Transverse colon (tissue), 4 donors: ENCODE measurements around the gene TRAF3IP3. TPM values are rescaled to one million over a fixed set of nuclear protein-coding genes. Genes with fewer than 3 reads are reported as not detected.

Source experiments
- DNase-seq: peaks from one replicate; pipeline ENCODE4 v3.0.0-alpha.2; 2019
- H3K27ac ChIP-seq, 4 donors: fragments of 200-600 bp; sonication (generic); 2 replicates each; pipeline ENCODE4 v1.5.1; 2016 to 2018; ENCODE audit warnings: inconsistent platforms in 4 of 4
- H3K27me3 ChIP-seq: fragments of 200-600 bp; sonication (generic); 2 replicates; pipeline ENCODE4 v1.5.1; 2017; ENCODE audit warnings: inconsistent platforms
- H3K36me3 ChIP-seq, 4 donors: fragments of 200-600 bp; sonication (generic); 2 replicates each; pipeline ENCODE4 v1.5.1; 2017 to 2019; ENCODE audit warnings: inconsistent platforms in 4 of 4
- H3K4me1 ChIP-seq, 4 donors: fragments of 200-600 bp; sonication (generic); 2 replicates each; pipeline ENCODE4 v1.5.1; 2017 to 2020; ENCODE audit warnings: inconsistent platforms in 4 of 4
- H3K4me3 ChIP-seq, 4 donors: fragments of 200-600 bp; sonication (generic); 1 replicate in 1 of 4; 2 replicates in 3 of 4; pipeline versions ENCODE4 v1.5.1 to v1.6.1; 2017 to 2019; ENCODE audit warnings: inconsistent platforms in 4 of 4
- H3K9me3 ChIP-seq, 2 donors: fragments of 200-600 bp; sonication (generic); 2 replicates each; pipeline ENCODE4 v1.5.1; 2017 to 2019; ENCODE audit warnings: inconsistent platforms in 2 of 2
- EP300 ChIP-seq: sonication (generic); formaldehyde crosslinking; IDR thresholded peaks from one replicate; pipeline ENCODE4 v1.6.1; 2017; ENCODE audit warnings: antibody characterized with exemption, low read depth
- POLR2A ChIP-seq: fragments of 450-650 bp; IDR thresholded peaks from one replicate; pipeline ENCODE4 v1.6.1; 2016; ENCODE audit warnings: antibody characterized with exemption, mild to moderate bottlenecking, moderate library complexity
- POLR2AphosphoS5 ChIP-seq, 3 donors: sonication (generic); formaldehyde crosslinking; IDR thresholded peaks; one replicate each; pipeline ENCODE4 v1.6.1; 2016; ENCODE audit warnings: antibody characterized with exemption in 3 of 3
- WGBS, 2 donors: methylation state at CpG; one replicate each; pipeline ENCODE4 v1.1.5; 2018; ENCODE audit warnings: low coverage in 1 of 2; 5-methylcytosine and 5-hydroxymethylcytosine counted together
- in situ Hi-C, 4 donors: fragments of 200-750 bp; cut with MboI; loops; one replicate each; pipeline versions ENCODE4 v1.15.0 to v1.15.1; 2017; ENCODE audit warnings: low sequenced_read_pairs in 3 of 4, low pct_ligation_motif_present in 1 of 4, low pct_unique_long_range_greater_than_20kb in 1 of 4
- intact Hi-C: fragments of 100-400 bp; cut with DNase I; formaldehyde crosslinking; loops from one replicate; pipeline ENCODE4 v1.15.1; 2023; ENCODE audit warnings: low total_unique reads
- total RNA-seq, 4 donors: library from RNA; depleted of rRNA; stranded (reverse); fragments of >200 nt; gene quantifications; one replicate each; pipeline ENCODE4 v1.1.0, GENCODE V29; 2016
- TF ChIP-seq, protein P1 (sequence below), 5 experiments: fragments of 200-600 bp in 3 of 5; fragments of 450-650 bp in 2 of 5; sonication (generic) in 3 of 5; IDR thresholded peaks; 1 replicate in 2 of 5; 2 replicates in 3 of 5; pipeline ENCODE4 v1.5.1; 2016 to 2017; ENCODE audit warnings: antibody characterized with exemption in 5 of 5, inconsistent platforms in 3 of 5, mild to moderate bottlenecking in 2 of 5, moderate library complexity in 1 of 5

TRAF3IP3 gene
- total RNA-seq, 4 donors from 2014 or later = 2.3 to 17.6 (median 6.8) TPM

DNA sequence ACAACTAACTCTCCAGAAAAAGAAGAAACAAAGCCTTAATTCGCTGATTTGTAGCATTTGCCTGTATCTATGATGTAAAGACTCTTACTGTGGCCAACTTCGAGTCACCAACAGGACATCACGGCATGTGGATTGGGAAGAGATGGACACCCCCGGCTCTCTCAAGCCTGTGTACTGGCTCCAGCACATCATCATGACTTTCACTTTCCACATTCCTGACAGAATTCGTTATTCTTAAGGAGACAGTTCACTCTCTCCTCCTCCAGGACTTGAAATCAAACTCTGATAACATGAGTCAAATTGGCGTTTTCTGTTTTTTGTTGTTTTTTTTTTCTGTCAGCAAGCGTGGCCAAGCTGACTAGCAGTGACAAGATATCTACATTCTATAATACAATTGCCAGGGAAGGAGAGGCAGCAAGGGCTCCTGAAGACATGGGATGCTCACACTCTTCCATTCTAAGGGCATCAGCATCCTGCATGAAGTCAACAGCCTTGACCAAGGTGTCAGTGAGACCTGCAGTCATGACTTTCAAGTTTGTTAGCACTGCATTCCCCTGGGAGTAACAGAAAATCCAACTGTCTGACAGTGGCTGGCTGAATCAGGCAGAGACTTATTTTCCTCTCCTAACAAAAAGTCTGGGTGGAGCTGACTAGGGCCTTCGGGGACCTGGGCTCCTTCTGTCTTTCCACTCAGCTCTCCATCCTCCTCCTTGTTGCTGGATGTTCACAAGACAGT, 13.3 kb upstream of the TRAF3IP3 start:
- H3K4me1 ChIP-seq = peaks cover 0 to 3% (median 0%) of the 10 kb centered on the region in 4 donors
- no peak for DNase-seq
- H3K4me3 ChIP-seq = no peak overlapping the region
- H3K9me3 ChIP-seq = no peaks in the 10 kb centered on the region
- TF ChIP-seq POLR2AphosphoS5 (IDR thresholded peaks at IDR 0.05) = no peak
- TF ChIP-seq, protein P1, sequence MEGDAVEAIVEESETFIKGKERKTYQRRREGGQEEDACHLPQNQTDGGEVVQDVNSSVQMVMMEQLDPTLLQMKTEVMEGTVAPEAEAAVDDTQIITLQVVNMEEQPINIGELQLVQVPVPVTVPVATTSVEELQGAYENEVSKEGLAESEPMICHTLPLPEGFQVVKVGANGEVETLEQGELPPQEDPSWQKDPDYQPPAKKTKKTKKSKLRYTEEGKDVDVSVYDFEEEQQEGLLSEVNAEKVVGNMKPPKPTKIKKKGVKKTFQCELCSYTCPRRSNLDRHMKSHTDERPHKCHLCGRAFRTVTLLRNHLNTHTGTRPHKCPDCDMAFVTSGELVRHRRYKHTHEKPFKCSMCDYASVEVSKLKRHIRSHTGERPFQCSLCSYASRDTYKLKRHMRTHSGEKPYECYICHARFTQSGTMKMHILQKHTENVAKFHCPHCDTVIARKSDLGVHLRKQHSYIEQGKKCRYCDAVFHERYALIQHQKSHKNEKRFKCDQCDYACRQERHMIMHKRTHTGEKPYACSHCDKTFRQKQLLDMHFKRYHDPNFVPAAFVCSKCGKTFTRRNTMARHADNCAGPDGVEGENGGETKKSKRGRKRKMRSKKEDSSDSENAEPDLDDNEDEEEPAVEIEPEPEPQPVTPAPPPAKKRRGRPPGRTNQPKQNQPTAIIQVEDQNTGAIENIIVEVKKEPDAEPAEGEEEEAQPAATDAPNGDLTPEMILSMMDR (IDR thresholded peaks at IDR 0.05) = no peak
- no peak for TF ChIP-seq EP300
- TF ChIP-seq POLR2A = no peak
- intact Hi-C loops (no loop called here), in situ Hi-C loops (no loop called here)
- peak overlapping the region in 3 of 4 donors; percentile 24 to 39 (median 35) for H3K27ac ChIP-seq
- no peaks in the 10 kb centered on the region for H3K36me3 ChIP-seq
- no peaks in the 10 kb centered on the region for H3K27me3 ChIP-seq
- 46 to 55% methylated on average over 5 to 8 of the region's 8 CpGs for WGBS, 2 donors

DNA sequence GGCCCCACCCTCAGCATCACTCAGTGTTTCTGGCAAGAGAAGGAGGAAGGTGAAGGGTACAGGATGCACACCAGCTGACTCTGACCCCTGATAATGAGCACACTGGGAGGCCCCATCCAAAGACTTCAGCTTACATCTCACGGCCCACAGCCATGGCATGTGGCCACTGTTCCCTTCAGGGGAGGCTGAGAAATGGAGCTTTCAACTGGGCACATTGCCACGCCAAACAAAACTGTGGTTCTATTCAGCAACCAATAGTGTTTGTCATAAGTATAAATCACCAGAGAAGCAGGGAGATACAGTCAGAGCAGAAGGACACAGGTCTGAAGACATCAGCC, 12.7 kb upstream of the TRAF3IP3 start:
- TF ChIP-seq, protein P1 (IDR thresholded peaks at IDR 0.05) = no peak
- TF ChIP-seq EP300 (no peak), POLR2A (no peak), POLR2AphosphoS5 (IDR thresholded peaks at IDR 0.05) (no peak)
- Histone ChIP-seq H3K36me3 (no peaks in the 10 kb centered on the region), H3K27ac (peak overlapping the region in 2 of 4 donors; percentile 24 to 39), H3K27me3 (no peaks in the 10 kb centered on the region), H3K4me3 (no peak overlapping the region), H3K9me3 (no peaks in the 10 kb centered on the region), H3K4me1 (peaks cover 0 to 6% (median under 1%) of the 10 kb centered on the region in 4 donors)
- intact Hi-C loops (no loop called here), in situ Hi-C loops (no loop called here)
- no peak for DNase-seq
- WGBS, 2 donors = 65% methylated on average over 2 of the region's 2 CpGs; no CpG with 5 or more reads in 1 of the 2 donors

DNA sequence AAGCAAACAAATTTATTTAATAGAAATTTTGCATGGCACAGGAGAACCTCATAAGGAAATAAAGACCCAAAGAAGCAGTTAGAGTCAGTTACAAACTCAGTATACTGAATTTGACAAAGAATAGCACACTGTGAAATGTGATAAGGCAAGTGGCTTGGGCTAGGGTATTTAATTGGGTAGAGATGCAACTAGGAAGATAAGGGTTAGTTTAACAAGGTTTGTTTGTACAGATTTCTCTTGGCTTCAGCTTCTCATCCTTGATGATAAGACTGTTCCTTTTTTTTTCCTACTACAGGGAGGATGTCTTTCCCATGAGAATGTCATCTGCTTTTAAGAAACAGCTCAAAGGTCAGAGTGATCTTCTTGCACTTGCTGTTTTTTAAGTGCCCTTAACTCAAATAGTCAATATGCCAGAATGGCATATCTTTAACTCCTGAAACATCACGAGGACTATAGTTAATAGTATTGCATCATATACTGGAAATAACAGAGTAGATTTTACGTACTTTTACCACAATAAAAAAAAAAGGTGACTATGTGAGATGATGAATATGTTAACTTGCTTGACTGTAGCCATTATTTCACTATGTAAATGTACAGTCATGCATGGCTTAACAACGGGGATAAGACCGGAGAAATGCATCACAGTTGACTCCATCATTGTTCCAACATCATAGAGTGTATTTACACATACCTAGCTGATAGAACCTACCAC, 9.2 kb upstream of the TRAF3IP3 start:
- in situ Hi-C loops (no loop called here), intact Hi-C loops (loop anchor here (5.0 kb wide), 1 partner anchor 169 kb away; no protein-coding TSS in a partner anchor)
- DNase-seq = no peak
- Histone ChIP-seq H3K4me3 (no peak overlapping the region), H3K27me3 (no peaks in the 10 kb centered on the region), H3K4me1 (peaks cover 0 to 11% (median 2%) of the 10 kb centered on the region in 4 donors), H3K36me3 (no peaks in the 10 kb centered on the region), H3K27ac (no peak overlapping the region), H3K9me3 (no peaks in the 10 kb centered on the region)
- 54 to 69% methylated on average over 4 of the region's 4 CpGs for WGBS, 2 donors
- TF ChIP-seq POLR2AphosphoS5 (IDR thresholded peaks at IDR 0.05) (no peak), EP300 (no peak)

DNA sequence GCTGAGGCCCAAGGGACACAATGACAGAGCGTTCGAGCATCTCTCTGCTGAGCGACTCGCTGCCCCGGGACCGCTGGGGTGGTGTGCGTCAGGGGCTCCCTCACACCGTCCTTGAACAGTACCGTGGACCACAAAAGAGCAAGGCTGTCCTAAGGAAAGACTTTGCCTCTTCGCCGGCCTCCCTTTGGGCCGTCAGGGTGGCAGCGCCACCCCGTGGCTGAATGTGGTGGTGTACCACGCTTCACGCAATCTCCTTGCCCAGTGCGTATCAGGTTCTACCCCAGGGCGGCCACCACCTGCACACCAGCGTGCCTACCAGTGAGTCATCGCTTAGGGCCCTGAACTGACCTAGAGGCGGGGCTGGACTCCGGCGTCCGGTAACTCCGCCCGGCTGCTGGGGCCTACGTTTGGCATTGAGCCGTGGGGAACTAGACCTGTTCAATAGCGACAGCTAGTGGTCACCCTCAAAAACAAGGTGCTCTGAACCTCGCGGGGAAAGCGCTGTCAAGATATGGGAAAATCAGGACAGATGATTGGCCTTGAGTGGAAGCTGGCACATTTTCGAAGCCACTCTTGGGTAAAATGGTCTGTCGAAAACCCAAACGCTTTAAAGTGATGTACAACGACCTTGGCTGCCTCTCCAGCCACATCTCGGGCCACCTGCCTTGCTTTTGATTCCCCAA, 8.1 kb upstream of the TRAF3IP3 start:
- intact Hi-C loops (loop anchor here (5.0 kb wide), 1 partner anchor 170 kb away; no protein-coding TSS in a partner anchor), in situ Hi-C loops (no loop called here)
- 0 to 8% methylated on average over 4 to 35 of the region's 37 CpGs for WGBS, 2 donors
- Histone ChIP-seq H3K27ac (peak overlapping the region; percentile 11 to 51 (median 18)), H3K4me1 (peaks cover 0 to 7% (median 2%) of the 10 kb centered on the region in 4 donors), H3K36me3 (no peaks in the 10 kb centered on the region), H3K4me3 (peak overlapping the region in 2 of 4 donors; percentile 13 to 36), H3K27me3 (no peaks in the 10 kb centered on the region), H3K9me3 (no peaks in the 10 kb centered on the region)
- peak; percentile 97 for DNase-seq
- TF ChIP-seq EP300 (no peak), POLR2A (no peak), POLR2AphosphoS5 (IDR thresholded peaks at IDR 0.05) (peak; percentile 16 to 65 (median 47))
- TF ChIP-seq, protein P1 (IDR thresholded peaks at IDR 0.05) = peak; percentile 85 to 99 (median 92)
